Measurements from ENCODE around the gene MARCHF10. TPM values are rescaled to one million over a fixed set of nuclear protein-coding genes. Genes with fewer than 3 reads are reported as not detected.

MARCHF10 gene
- total RNA-seq, 1 experiment from 2014 or later: not detected

DNA sequence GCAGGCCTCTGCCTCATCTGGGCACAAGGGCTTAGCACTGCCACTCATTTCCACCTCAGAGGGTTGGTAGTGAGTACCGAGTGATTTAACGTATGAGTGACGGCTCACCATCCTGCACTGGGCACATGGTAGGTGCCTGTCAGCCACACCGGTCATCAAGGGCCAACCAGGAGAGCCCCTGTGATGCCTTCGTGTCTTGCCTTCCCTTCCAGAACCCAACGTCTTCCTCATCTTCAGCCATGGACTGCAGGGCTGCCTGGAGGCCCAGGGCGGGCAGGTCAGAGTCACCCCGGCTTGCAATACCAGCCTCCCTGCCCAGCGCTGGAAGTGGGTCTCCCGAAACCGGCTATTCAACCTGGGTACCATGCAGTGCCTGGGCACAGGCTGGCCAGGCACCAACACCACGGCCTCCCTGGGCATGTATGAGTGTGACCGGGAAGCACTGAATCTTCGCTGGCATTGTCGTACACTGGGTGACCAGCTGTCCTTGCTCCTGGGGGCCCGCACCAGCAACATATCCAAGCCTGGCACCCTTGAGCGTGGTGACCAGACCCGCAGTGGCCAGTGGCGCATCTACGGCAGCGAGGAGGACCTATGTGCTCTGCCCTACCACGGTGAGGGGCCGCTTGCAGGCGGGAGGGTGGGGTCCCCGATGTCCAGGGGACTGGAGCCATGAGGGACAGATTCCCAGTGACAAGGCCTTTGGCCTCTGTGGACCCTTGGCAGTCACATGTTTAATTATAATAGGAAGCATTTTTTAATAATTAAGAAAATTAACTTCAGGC is 143.6 kb downstream of the MARCHF10 start:
- no peak overlapping the region for H3K27ac ChIP-seq (ENCODE audit: low read depth, low read length)
- no peak overlapping the region for H3K4me3 ChIP-seq (replicated peaks in 1 of 2; ENCODE audit: low read depth in 1 of 2, low read length in 2 of 2)
- H3K4me1 ChIP-seq (ENCODE audit: control insufficient read depth in 1 of 2, insufficient read depth in 2 of 2, low read length in 2 of 2): no peaks in the 10 kb centered on the region
- BruUV-seq (replicated peaks): no TSS peak
- H3K9me2 ChIP-seq (ENCODE audit: insufficient read depth): no peaks in the 10 kb centered on the region
- H3K27me3 ChIP-seq (ENCODE audit: insufficient read depth, low read length): no peaks in the 10 kb centered on the region
- ATAC-seq (no peak), DNase-seq (ENCODE audit: low read depth, low spot score) (no peak)
- no peaks in the 10 kb centered on the region for H3K36me3 ChIP-seq (ENCODE audit: control insufficient read depth in 1 of 2, insufficient read depth in 2 of 2, low read length in 2 of 2)
- H3K9me3 ChIP-seq (ENCODE audit: control insufficient read depth in 1 of 2, insufficient read depth in 1 of 2, low read depth in 1 of 2, low read length in 2 of 2): peaks cover 10 to 12% of the 10 kb centered on the region in 2 experiments; a peak in 3 of 4 replicates
- POLR2A ChIA-PET: no interaction called here
- CTCF ChIA-PET: no interaction called here
- intact Hi-C loops (cut with micrococcal nuclease): no loop called here
- H2AFZ ChIP-seq (ENCODE audit: low read depth, low read length, poor library complexity, severe bottlenecking): no peak overlapping the region
- TF ChIP-seq, protein P1, sequence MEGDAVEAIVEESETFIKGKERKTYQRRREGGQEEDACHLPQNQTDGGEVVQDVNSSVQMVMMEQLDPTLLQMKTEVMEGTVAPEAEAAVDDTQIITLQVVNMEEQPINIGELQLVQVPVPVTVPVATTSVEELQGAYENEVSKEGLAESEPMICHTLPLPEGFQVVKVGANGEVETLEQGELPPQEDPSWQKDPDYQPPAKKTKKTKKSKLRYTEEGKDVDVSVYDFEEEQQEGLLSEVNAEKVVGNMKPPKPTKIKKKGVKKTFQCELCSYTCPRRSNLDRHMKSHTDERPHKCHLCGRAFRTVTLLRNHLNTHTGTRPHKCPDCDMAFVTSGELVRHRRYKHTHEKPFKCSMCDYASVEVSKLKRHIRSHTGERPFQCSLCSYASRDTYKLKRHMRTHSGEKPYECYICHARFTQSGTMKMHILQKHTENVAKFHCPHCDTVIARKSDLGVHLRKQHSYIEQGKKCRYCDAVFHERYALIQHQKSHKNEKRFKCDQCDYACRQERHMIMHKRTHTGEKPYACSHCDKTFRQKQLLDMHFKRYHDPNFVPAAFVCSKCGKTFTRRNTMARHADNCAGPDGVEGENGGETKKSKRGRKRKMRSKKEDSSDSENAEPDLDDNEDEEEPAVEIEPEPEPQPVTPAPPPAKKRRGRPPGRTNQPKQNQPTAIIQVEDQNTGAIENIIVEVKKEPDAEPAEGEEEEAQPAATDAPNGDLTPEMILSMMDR (IDR thresholded peaks at IDR 0.05 in 2 of 3, conservative IDR thresholded peaks at IDR 0.05 in 1 of 3; ENCODE audit: borderline replicate concordance in 1 of 3, insufficient read depth in 1 of 3, low read depth in 2 of 3, low read length in 2 of 3): no peak
- TF ChIP-seq TCF7L2 (IDR thresholded peaks at IDR 0.05; ENCODE audit: borderline replicate concordance, extremely low read depth, insufficient read depth, insufficient read length) (no peak), POLR2A (IDR thresholded peaks at IDR 0.05; ENCODE audit: borderline replicate concordance, extremely low read depth, insufficient read depth, insufficient read length) (no peak), ZFX (IDR thresholded peaks at IDR 0.05) (no peak), SRF (IDR thresholded peaks at IDR 0.05; ENCODE audit: low read depth) (no peak), EZH2phosphoT487 (IDR thresholded peaks at IDR 0.05; ENCODE audit: borderline replicate concordance) (no peak)
- TF ChIP-seq, protein P2, sequence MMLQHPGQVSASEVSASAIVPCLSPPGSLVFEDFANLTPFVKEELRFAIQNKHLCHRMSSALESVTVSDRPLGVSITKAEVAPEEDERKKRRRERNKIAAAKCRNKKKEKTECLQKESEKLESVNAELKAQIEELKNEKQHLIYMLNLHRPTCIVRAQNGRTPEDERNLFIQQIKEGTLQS (IDR thresholded peaks at IDR 0.05): no peak
- no peak overlapping the region for H3K4me2 ChIP-seq (ENCODE audit: low read length)
- no peak overlapping the region for H3K9ac ChIP-seq (ENCODE audit: low read length)
- RAD21 ChIA-PET (ENCODE audit: low non-redundant PET in 1 of 2, low total read pairs in 2 of 2, uncharacterized antibody in 2 of 2, unreplicated experiment in 2 of 2): no interaction called here
- no peaks in the 10 kb centered on the region for H3K79me2 ChIP-seq (ENCODE audit: insufficient read depth, low read length)
- no peaks in the 10 kb centered on the region for H4K20me1 ChIP-seq (ENCODE audit: insufficient read depth)
